Stimulated activated CD4-positive, alpha-beta T cell treated with anti-CD3 and anti-CD28 coated beads, Interleukin-15, amount 100 ng/mL, for 24 hours (primary cell): ENCODE data around the gene CTBP2.

ENCODE experiments used
- DNase-seq: peaks from one replicate; pipeline ENCODE4 v3.0.0-alpha.2; 2020

CTBP2 gene

DNA sequence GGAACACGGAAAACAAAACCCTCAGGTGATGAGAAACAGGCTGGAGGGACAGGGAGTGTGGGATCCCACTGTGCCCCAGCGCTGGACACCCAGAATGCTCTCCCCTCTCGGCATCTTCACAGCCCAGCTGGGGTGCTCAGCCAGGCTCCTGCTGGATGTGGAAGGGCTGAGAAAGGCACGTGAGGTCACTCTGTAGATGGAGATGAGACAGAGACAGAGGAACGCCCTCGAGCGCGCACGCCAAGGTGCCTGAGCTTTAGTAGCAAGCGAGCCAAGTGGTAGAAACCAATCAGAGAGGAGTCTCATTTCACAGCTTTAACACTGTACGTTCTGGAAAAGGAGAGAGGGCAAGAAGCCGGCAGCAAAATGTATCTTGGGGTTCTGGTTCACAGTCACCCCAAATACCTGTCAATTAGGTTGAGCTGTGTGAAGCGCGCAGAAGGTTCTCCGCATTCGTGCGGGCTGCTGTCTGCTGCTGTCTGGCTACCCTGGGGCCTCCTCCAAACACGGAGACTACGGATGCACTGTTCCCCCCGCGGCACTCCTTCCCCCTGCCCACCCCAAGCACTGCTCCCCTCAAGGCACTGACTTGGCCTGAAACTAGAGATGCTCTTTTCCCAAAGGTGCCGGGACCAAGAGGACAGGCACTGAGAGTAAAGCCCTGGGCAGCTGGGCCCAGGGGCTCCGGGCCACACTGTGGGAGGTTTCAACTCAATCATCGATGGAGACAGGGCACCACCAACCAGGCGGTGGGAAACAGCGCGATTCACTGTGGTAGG, 127.0 kb downstream of the CTBP2 start:
- no peak for DNase-seq

GRCh38 chr10:125032474-125033020, 127.8 kb downstream of the CTBP2 start:
- DNase-seq, result no peak

DNA sequence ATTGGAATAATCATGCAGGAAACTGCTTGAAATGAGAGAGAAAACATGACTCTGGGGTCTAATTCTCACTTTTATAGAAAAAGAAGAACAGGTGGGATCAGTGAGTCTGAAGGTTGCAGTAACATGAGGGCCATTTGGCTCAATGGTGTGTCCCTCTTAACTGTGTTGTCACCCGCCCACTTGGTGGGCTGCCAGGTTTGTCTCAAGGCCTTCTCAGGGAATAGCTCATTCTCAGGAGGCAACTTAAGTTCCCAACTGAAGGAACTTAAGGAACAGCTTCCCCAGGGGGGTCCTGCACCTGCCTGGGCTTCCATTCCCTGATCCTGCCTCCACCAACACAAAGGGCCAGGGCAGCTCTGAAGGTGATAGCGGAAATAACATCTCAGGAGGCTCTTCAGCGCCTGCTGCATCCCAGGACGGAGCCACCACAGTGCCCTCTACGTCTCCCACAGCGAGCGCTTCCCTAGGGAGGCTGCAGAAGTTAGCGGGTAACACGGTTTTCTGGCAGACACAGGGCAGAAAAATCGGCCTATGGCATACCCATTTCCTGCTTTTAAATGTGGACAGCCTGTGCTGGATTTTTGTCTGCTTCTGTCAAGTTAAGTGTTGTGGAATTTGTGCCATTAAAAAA, 129.7 kb downstream of the CTBP2 start:
- no peak for DNase-seq

DNA sequence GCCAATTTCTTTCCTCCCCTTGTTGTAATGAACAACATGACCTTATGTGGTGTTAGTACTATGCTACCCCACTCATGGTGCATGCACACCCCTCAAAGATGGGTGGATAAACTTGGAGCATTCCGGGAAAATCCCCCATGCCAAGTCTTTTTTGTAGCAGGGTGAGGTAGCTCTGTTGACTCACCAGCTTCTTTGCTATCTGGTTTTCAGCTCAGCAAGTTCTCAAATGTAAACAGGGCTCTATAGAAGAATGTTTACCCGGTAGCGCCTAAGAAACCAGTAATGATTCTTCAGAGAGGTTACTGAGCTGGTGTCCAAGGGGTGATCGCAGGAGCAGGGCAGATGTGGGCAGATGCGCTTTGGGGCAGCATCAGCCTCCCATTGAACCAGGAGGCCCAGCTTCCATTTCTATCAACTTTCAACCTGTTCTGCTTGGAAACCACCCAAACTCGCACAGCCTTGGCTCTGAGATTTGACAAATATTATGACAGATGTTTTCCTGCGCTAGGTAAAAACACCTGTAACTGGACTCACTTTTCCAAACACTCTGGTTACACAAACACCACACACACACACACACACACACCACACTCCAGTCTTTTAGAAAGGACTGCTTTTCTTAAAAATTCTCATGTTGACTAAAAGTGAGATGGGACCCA, 130.7 kb downstream of the CTBP2 start:
- DNase-seq, result no peak

DNA sequence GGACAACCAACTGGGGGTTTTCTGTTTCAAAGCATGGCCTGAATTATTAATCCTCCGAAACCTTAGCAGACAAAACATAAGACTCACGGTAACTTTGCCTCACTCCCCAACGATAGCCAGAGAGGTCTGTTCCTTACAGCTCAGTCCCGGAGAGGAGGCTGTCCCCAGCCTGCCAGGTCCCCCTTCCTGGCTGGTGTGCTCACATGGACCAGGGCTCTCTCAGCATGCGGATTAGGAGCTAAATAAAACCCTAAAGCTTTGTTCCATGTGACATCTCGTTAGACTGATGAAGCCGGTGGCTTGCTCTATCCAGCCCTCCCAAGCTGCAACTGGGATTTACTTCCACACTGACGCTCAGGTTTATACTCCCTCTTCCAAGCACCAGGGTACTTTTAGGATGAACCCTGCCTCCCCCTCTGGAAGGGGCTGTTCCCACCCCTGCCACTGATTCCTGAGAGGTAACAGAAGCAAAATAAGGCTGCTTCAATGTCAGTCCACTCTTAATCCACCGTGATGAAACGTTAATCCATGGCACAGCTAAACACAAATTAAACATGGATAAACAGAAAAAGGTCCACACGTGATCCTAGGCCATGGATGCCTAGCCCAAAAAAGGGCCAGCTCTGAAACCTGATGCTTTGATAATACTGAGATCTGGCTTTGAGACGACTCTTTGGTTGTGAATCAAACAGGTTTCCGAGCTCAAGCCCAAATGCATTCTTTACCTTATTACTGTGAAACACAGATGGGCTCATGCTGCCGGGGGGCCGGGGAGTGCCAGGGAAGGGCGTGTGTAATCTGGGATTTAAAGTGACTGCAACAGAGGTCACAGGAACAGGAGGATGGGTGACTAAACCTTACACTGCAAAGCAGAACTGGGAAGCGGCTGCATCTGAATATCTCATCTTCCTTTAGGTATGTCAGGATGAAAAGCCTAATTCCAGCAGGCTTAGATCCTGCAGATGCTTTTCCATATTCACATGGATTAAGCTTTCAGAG, 132.2 kb downstream of the CTBP2 start:
- DNase-seq, result no peak

- no peak for DNase-seq
Observed at GRCh38 chr10:125026974-125027735, 133.2 kb downstream of the CTBP2 start.

DNA sequence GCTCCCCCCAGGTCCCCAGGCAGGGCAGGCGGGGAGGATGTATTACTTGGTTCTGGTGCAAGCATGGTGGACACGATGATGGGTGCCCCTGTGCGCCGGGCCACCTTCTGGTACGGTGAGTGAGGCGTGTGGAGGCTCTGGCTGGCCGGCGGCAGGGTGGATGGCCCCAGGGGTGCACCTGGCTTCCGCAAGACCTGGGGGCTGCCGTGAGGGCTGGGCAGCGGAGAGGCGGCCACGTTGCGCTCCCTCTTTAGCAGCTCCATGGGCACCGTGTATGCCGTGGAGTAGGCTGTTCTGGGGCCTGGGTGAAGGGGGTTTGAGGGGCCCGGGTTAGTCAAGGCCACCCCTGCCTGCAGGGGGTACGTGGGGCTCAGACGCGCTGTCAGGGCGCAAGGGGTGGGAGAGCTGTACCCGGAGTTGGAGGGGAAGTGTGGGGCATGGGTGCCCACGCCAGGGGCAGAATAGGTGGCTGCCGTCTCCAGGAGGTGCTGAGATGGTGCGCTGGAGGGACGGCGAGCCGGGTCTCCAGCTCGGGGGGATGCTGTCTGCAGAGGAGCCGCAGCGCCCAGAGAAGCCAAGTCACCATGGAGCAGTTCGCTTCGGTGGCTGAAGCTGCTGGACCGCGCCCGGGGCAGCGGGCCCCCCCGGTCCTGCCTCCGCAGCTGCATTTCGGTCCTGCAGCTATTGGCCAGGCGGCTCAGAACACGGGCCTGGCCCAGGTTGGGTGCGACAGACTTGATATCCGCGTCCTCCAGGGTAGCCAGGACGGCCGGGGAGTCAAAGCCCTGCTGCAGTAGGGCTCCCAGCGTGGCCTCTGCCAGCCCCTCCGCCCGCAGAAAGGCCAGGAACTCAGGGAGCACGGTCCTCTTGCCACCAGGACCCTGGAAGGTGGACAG, 134.1 kb downstream of the CTBP2 start:
- no peak for DNase-seq

DNA sequence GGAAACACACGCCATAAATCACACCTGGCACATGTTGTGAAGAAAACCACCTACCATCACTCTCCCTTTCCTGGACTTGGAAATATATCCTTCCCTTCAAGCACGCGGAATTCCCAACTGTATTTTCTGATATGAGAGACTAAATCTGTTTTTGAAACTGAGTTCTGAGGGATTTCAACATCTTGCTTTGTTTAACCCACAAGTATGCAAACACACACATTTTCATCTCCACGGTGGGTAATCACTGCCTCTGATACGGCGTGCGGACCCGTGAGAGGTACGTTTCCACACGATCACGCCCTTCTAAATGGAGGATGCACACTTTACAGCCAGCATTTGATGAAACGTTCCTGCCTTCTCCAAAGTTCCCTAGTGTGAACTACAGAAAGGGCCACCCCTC, 135.0 kb downstream of the CTBP2 start:
- DNase-seq, result no peak

DNA sequence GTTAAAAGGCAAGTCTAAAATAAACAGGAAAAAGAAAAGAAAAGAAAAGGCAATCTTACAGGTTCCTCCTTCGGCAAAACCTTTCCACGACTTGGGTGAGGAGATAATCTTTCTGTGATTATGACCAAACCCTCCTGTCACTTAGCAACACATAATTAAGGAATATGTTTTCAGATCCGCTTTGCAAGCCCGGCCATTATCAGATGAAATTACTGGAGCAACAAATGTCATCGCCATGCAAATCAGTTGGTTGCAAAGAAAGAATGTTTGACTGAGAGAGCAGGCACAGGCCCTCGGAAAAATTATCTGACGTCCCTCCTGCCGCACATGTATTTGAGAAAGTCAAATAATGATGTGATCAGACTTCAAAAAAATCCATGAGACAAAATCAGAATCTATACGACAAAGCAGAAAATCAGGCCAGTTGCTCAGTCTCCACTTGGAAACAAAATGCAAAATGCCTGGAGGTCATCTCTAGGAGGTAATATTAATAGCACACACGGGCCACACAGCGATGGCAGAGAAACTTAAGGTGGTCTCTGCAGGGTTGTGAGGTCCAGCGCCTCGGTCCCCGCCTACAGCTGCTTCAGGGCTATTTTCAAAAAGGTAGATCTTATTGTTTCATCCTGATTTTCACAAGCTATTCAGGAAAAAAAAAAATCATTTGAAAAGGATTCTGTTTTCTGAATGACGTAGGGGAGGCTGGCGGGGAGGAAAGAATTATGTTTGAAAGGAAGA, 135.7 kb downstream of the CTBP2 start:
- DNase-seq, result no peak

DNA sequence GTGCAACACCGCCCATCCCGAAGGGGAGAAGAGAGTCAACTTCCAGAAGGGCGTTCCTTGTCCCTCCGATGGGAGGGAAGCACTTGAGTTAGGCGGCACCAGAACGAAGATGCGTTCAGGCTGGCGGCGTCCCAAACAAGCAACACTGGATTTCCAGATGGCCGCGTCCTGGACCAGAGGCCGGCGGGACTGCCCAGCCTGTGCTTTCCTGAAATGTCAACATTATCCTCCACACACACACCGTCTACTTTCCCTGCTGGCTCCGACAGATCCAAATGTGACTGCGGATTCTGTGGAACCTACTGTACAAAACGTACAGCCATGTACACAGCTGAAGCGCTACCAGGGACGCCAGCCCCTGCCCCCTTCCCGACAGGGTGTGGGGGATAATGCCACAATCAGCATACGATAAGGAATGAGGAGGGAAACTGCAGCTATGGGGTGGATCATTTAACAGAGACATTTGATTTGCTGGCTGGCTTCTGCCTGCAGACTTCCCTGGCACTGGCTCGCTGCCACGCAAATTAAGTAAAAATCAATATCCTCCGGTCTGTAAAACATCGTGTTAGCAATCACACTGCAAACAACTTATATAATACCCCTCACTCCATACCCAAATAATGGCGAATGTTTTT, 136.4 kb downstream of the CTBP2 start:
- DNase-seq, result no peak

- no peak for DNase-seq
Observed at GRCh38 chr10:125023255-125023654, 137.1 kb downstream of the CTBP2 start.

GRCh38 chr10:125022671-125023070, 137.7 kb downstream of the CTBP2 start:
- DNase-seq, result no peak

GRCh38 chr10:125021686-125022344, 138.5 kb downstream of the CTBP2 start:
- no peak for DNase-seq

GRCh38 chr10:125020871-125021270, 139.5 kb downstream of the CTBP2 start:
- no peak for DNase-seq

GRCh38 chr10:125020386-125020785, 140.0 kb downstream of the CTBP2 start:
- no peak for DNase-seq

DNA sequence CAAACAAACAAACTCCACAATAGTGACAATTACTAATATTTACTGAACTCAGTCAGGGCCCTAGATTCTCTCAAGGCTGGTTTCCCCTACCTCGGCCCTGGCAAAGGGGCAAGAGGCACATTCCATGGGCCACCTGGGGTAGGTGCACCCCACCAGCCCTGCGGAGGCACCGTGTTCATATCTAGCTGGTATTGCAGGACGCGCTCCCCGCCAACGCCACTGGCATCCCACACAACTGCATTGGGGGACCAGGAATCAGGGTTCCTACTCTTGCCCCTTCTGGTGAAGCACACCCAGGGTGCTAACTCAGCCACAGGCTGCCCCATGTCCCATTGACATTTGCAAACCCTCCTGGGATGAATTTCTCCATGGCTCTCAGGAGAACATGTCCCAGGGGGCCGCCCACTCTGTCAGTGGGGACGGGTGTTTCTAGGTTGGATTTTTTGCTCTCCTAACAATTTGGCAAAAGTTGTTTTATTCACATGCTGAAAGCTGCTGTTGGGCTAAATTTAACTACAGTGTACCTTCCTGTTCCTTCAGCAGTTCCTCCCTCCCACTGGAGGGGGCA, 141.7 kb downstream of the CTBP2 start:
- no peak for DNase-seq

GRCh38 chr10:125017547-125018298, 142.6 kb downstream of the CTBP2 start:
- no peak for DNase-seq
